ENCODE measurements around the gene MITF.

MITF gene

GRCh38 chr3:69932501-69932900, 193.2 kb downstream of the MITF start:
- Histone ChIP-seq H3K79me1 (replicated peaks; ENCODE audit: low read length, poor library complexity, severe bottlenecking) (peaks cover 20% of the 10 kb centered on the region), H3K4ac (ENCODE audit: low read depth in 1 of 2, low read length in 2 of 2) (no peak overlapping the region), H3K27ac (ENCODE audit: low read length, poor library complexity, severe bottlenecking) (no peak overlapping the region), H2BK5ac (ENCODE audit: low read depth, low read length, poor library complexity, severe bottlenecking) (no peak overlapping the region), H4K8ac (ENCODE audit: low read length) (no peak overlapping the region), H2BK120ac (ENCODE audit: low read depth, low read length) (no peak overlapping the region), H2AK5ac (ENCODE audit: low read length, severe bottlenecking) (no peak overlapping the region), H3K9ac (ENCODE audit: low read length) (no peak overlapping the region), H2AFZ (ENCODE audit: low read depth, low read length) (no peak overlapping the region), H3K23ac (ENCODE audit: low read length in 2 of 2) (no peak overlapping the region), H3K27me3 (ENCODE audit: control insufficient read depth in 1 of 2, insufficient read depth in 1 of 2, low read length in 2 of 2) (no peaks in the 10 kb centered on the region), H2BK15ac (ENCODE audit: low read depth, poor library complexity, severe bottlenecking) (no peak overlapping the region), H3K14ac (ENCODE audit: low read length in 2 of 2) (no peak overlapping the region), H4K91ac (ENCODE audit: low read length) (no peak overlapping the region), H3K4me3 (ENCODE audit: insufficient read depth in 1 of 2, low read depth in 1 of 2, low read length in 2 of 2) (no peak overlapping the region), H3K36me3 (ENCODE audit: control insufficient read depth in 1 of 2, insufficient read depth in 2 of 2, low read depth in 1 of 2, low read length in 2 of 2) (peaks cover 0 to 4% of the 10 kb centered on the region in 2 experiments), H3K9me3 (ENCODE audit: control insufficient read depth, low read length) (no peaks in the 10 kb centered on the region), H3K4me2 (ENCODE audit: low read length, poor library complexity, severe bottlenecking) (no peak overlapping the region), H3K4me1 (ENCODE audit: control insufficient read depth, insufficient read depth, low read depth, low read length) (peaks cover 2% of the 10 kb centered on the region), H3K18ac (ENCODE audit: low read depth in 1 of 2, low read length in 2 of 2) (no peak overlapping the region), H2BK12ac (ENCODE audit: low read length in 2 of 2) (no peak overlapping the region)
- WGBS: 71% methylated on average over 1 of the region's 3 CpGs
- DNase-seq: no peak

GRCh38 chr3:69934398-69934797, 195.1 kb downstream of the MITF start:
- WGBS: 100% methylated on average over 1 of the region's 2 CpGs
- Histone ChIP-seq H3K27me3 (ENCODE audit: control insufficient read depth in 1 of 2, insufficient read depth in 1 of 2, low read length in 2 of 2) (no peaks in the 10 kb centered on the region), H3K4me2 (ENCODE audit: low read length, poor library complexity, severe bottlenecking) (no peak overlapping the region), H3K4ac (ENCODE audit: low read depth in 1 of 2, low read length in 2 of 2) (no peak overlapping the region), H3K23ac (ENCODE audit: low read length in 2 of 2) (no peak overlapping the region), H3K36me3 (ENCODE audit: control insufficient read depth in 1 of 2, insufficient read depth in 2 of 2, low read depth in 1 of 2, low read length in 2 of 2) (peaks cover 3 to 11% of the 10 kb centered on the region in 2 experiments), H4K8ac (ENCODE audit: low read length) (no peak overlapping the region), H2BK15ac (ENCODE audit: low read depth, poor library complexity, severe bottlenecking) (no peak overlapping the region), H2AFZ (ENCODE audit: low read depth, low read length) (no peak overlapping the region), H3K9ac (ENCODE audit: low read length) (no peak overlapping the region), H3K27ac (ENCODE audit: low read length, poor library complexity, severe bottlenecking) (no peak overlapping the region), H3K9me3 (ENCODE audit: control insufficient read depth, low read length) (no peaks in the 10 kb centered on the region), H3K79me1 (replicated peaks; ENCODE audit: low read length, poor library complexity, severe bottlenecking) (peaks cover 20% of the 10 kb centered on the region), H2BK12ac (ENCODE audit: low read length in 2 of 2) (no peak overlapping the region), H4K91ac (ENCODE audit: low read length) (no peak overlapping the region), H3K18ac (ENCODE audit: low read depth in 1 of 2, low read length in 2 of 2) (no peak overlapping the region), H3K14ac (ENCODE audit: low read length in 2 of 2) (no peak overlapping the region), H3K4me1 (ENCODE audit: control insufficient read depth, insufficient read depth, low read depth, low read length) (peaks cover 2% of the 10 kb centered on the region), H3K4me3 (ENCODE audit: insufficient read depth in 1 of 2, low read depth in 1 of 2, low read length in 2 of 2) (no peak overlapping the region), H2AK5ac (ENCODE audit: low read length, severe bottlenecking) (no peak overlapping the region), H2BK5ac (ENCODE audit: low read depth, low read length, poor library complexity, severe bottlenecking) (no peak overlapping the region), H2BK120ac (ENCODE audit: low read depth, low read length) (no peak overlapping the region)
- DNase-seq: no peak

GRCh38 chr3:69936266-69936665, 197.0 kb downstream of the MITF start:
- Histone ChIP-seq H3K27ac (ENCODE audit: low read length, poor library complexity, severe bottlenecking) (no peak overlapping the region), H2BK12ac (ENCODE audit: low read length in 2 of 2) (no peak overlapping the region), H3K4ac (ENCODE audit: low read depth in 1 of 2, low read length in 2 of 2) (no peak overlapping the region), H3K4me3 (ENCODE audit: insufficient read depth in 1 of 2, low read depth in 1 of 2, low read length in 2 of 2) (no peak overlapping the region), H3K23ac (ENCODE audit: low read length in 2 of 2) (no peak overlapping the region), H3K79me1 (replicated peaks; ENCODE audit: low read length, poor library complexity, severe bottlenecking) (peaks cover 16% of the 10 kb centered on the region), H3K9ac (ENCODE audit: low read length) (no peak overlapping the region), H4K91ac (ENCODE audit: low read length) (no peak overlapping the region), H2AK5ac (ENCODE audit: low read length, severe bottlenecking) (no peak overlapping the region), H3K14ac (ENCODE audit: low read length in 2 of 2) (no peak overlapping the region), H3K18ac (ENCODE audit: low read depth in 1 of 2, low read length in 2 of 2) (no peak overlapping the region), H3K4me2 (ENCODE audit: low read length, poor library complexity, severe bottlenecking) (no peak overlapping the region), H3K4me1 (ENCODE audit: control insufficient read depth, insufficient read depth, low read depth, low read length) (peaks cover 3% of the 10 kb centered on the region), H3K27me3 (ENCODE audit: control insufficient read depth in 1 of 2, insufficient read depth in 1 of 2, low read length in 2 of 2) (no peaks in the 10 kb centered on the region), H2AFZ (ENCODE audit: low read depth, low read length) (no peak overlapping the region), H3K36me3 (ENCODE audit: control insufficient read depth in 1 of 2, insufficient read depth in 2 of 2, low read depth in 1 of 2, low read length in 2 of 2) (peaks cover 6 to 9% of the 10 kb centered on the region in 2 experiments), H3K9me3 (ENCODE audit: control insufficient read depth, low read length) (no peaks in the 10 kb centered on the region), H2BK5ac (ENCODE audit: low read depth, low read length, poor library complexity, severe bottlenecking) (no peak overlapping the region), H4K8ac (ENCODE audit: low read length) (no peak overlapping the region), H2BK15ac (ENCODE audit: low read depth, poor library complexity, severe bottlenecking) (no peak overlapping the region), H2BK120ac (ENCODE audit: low read depth, low read length) (no peak overlapping the region)
- WGBS: 96% methylated on average over 4 of the region's 6 CpGs
- no peak for DNase-seq

GRCh38 chr3:69938061-69938460, 198.8 kb downstream of the MITF start:
- Histone ChIP-seq H3K27ac (ENCODE audit: low read length, poor library complexity, severe bottlenecking) (no peak overlapping the region), H4K91ac (ENCODE audit: low read length) (no peak overlapping the region), H3K4me2 (ENCODE audit: low read length, poor library complexity, severe bottlenecking) (no peak overlapping the region), H2BK5ac (ENCODE audit: low read depth, low read length, poor library complexity, severe bottlenecking) (no peak overlapping the region), H3K9ac (ENCODE audit: low read length) (no peak overlapping the region), H3K18ac (ENCODE audit: low read depth in 1 of 2, low read length in 2 of 2) (no peak overlapping the region), H3K4me3 (ENCODE audit: insufficient read depth in 1 of 2, low read depth in 1 of 2, low read length in 2 of 2) (no peak overlapping the region), H3K9me3 (ENCODE audit: control insufficient read depth, low read length) (no peaks in the 10 kb centered on the region), H2BK12ac (ENCODE audit: low read length in 2 of 2) (no peak overlapping the region), H3K14ac (ENCODE audit: low read length in 2 of 2) (no peak overlapping the region), H3K23ac (ENCODE audit: low read length in 2 of 2) (no peak overlapping the region), H2BK120ac (ENCODE audit: low read depth, low read length) (no peak overlapping the region), H2BK15ac (ENCODE audit: low read depth, poor library complexity, severe bottlenecking) (no peak overlapping the region), H4K8ac (ENCODE audit: low read length) (no peak overlapping the region), H2AFZ (ENCODE audit: low read depth, low read length) (no peak overlapping the region), H3K79me1 (replicated peaks; ENCODE audit: low read length, poor library complexity, severe bottlenecking) (peaks cover 15% of the 10 kb centered on the region), H3K36me3 (ENCODE audit: control insufficient read depth in 1 of 2, insufficient read depth in 2 of 2, low read depth in 1 of 2, low read length in 2 of 2) (peaks cover 6 to 27% of the 10 kb centered on the region in 2 experiments), H3K4ac (ENCODE audit: low read depth in 1 of 2, low read length in 2 of 2) (no peak overlapping the region), H2AK5ac (ENCODE audit: low read length, severe bottlenecking) (no peak overlapping the region), H3K4me1 (ENCODE audit: control insufficient read depth, insufficient read depth, low read depth, low read length) (peaks cover 3% of the 10 kb centered on the region), H3K27me3 (ENCODE audit: control insufficient read depth in 1 of 2, insufficient read depth in 1 of 2, low read length in 2 of 2) (no peaks in the 10 kb centered on the region)
- no peak for DNase-seq
- 94% methylated on average over 5 of the region's 6 CpGs for WGBS
